ENCODE data around the gene NEU3.

DNA sequence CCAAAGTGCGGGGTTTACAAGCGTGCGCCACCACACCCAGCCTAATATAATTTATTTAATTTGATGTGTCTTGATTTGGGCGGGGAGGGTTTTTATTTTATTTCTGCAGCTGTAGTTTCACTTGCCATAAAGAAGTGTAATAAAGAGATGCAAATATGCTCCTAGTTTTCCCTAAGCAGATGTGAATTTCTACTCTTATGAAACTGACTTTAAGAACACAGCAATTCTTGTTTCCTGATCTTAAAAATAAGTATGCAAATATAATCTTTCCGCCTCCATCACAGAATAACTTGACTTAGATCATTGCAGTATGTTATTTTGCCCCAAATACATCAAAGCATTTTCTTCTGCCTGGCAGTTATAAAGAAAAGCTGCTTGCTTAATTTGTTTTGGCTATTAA is 35.3 kb upstream of the NEU3 start:
- TF ChIP-seq CTCF (conservative IDR thresholded peaks at IDR 0.05; ENCODE audit: low read length) (no peak), EZH2phosphoT487 (IDR thresholded peaks at IDR 0.05; ENCODE audit: borderline replicate concordance, low read depth, low read length) (no peak)

Measured in OCI-LY7 (cell line).